HEK293 (cell line): ENCODE results near the gene TGM6.
A peak's percentile ranks its signal among the peaks of the same experiment; 100 is the strongest.

Experiments
- HIC1 ChIP-seq: fragments of 450-650 bp; formaldehyde crosslinking; IDR thresholded peaks from 2 replicates; pipeline ENCODE4 v1.5.1; 2016; ENCODE audit warnings: missing biosample characterization, missing genetic modification characterization
- MYNN ChIP-seq: fragments of 450-650 bp; formaldehyde crosslinking; IDR thresholded peaks from 2 replicates; pipeline ENCODE4 v1.5.1; 2016; ENCODE audit warnings: missing biosample characterization, missing genetic modification characterization, borderline replicate concordance
- PATZ1 ChIP-seq: fragments of 450-650 bp; formaldehyde crosslinking; IDR thresholded peaks from 2 replicates; pipeline ENCODE4 v1.5.1; 2016; ENCODE audit warnings: missing biosample characterization, missing genetic modification characterization
- REPIN1 ChIP-seq: fragments of 450-650 bp; formaldehyde crosslinking; IDR thresholded peaks from 2 replicates; pipeline ENCODE4 v1.5.1; 2017; ENCODE audit warnings: missing biosample characterization, missing genetic modification characterization, low read depth
- SETDB1 ChIP-seq: IDR thresholded peaks from one replicate; pipeline ENCODE4 v1.6.1; 2017; ENCODE audit warnings: mild to moderate bottlenecking, low read length, moderate library complexity, mixed read lengths; ENCODE audit not compliant: insufficient read length
- ZBTB11 ChIP-seq: fragments of 450-650 bp; formaldehyde crosslinking; conservative IDR thresholded peaks from 2 replicates; pipeline ENCODE4 v1.5.1; 2016; ENCODE audit warnings: low read depth, missing biosample characterization, missing genetic modification characterization
- ZBTB44 ChIP-seq: fragments of 450-650 bp; IDR thresholded peaks from 2 replicates; pipeline ENCODE4 v1.5.1; 2018; ENCODE audit warnings: missing biosample characterization, mild to moderate bottlenecking, missing genetic modification characterization
- ZBTB7A ChIP-seq: fragments of 450-650 bp; formaldehyde crosslinking; IDR thresholded peaks from 2 replicates; pipeline ENCODE4 v1.5.1; 2016; ENCODE audit warnings: low read depth, missing biosample characterization, missing genetic modification characterization
- ZNF140 ChIP-seq: fragments of 450-650 bp; formaldehyde crosslinking; IDR thresholded peaks from 2 replicates; pipeline ENCODE4 v1.5.1; 2016; ENCODE audit warnings: missing biosample characterization, missing genetic modification characterization
- ZNF155 ChIP-seq: fragments of 450-650 bp; formaldehyde crosslinking; IDR thresholded peaks from 2 replicates; pipeline ENCODE4 v1.5.1; 2016; ENCODE audit warnings: missing biosample characterization, missing genetic modification characterization
- ZNF157 ChIP-seq: fragments of 450-650 bp; formaldehyde crosslinking; IDR thresholded peaks from 2 replicates; pipeline ENCODE4 v1.5.1; 2016; ENCODE audit warnings: missing biosample characterization, missing genetic modification characterization
- ZNF16 ChIP-seq: fragments of 450-650 bp; formaldehyde crosslinking; IDR thresholded peaks from 2 replicates; pipeline ENCODE4 v1.5.1; 2016; ENCODE audit warnings: low read depth, missing biosample characterization, missing genetic modification characterization
- ZNF2 ChIP-seq: fragments of 450-650 bp; formaldehyde crosslinking; IDR thresholded peaks from 2 replicates; pipeline ENCODE4 v1.5.1; 2016; ENCODE audit warnings: missing biosample characterization, missing genetic modification characterization
- ZNF214 ChIP-seq: fragments of 450-650 bp; formaldehyde crosslinking; IDR thresholded peaks from 2 replicates; pipeline ENCODE4 v1.5.1; 2017; ENCODE audit warnings: missing biosample characterization, mild to moderate bottlenecking, missing genetic modification characterization, borderline replicate concordance
- ZNF280C ChIP-seq: fragments of 450-650 bp; formaldehyde crosslinking; IDR thresholded peaks from 2 replicates; pipeline ENCODE4 v1.5.1; 2016; ENCODE audit warnings: missing biosample characterization, missing genetic modification characterization
- ZNF302 ChIP-seq: fragments of 450-650 bp; formaldehyde crosslinking; IDR thresholded peaks from 2 replicates; pipeline ENCODE4 v1.5.1; 2016; ENCODE audit warnings: missing biosample characterization, missing genetic modification characterization, low read depth
- ZNF433 ChIP-seq: fragments of 450-650 bp; formaldehyde crosslinking; IDR thresholded peaks from 2 replicates; pipeline ENCODE4 v1.5.1; 2016; ENCODE audit warnings: missing biosample characterization, missing genetic modification characterization, low read depth
- ZNF510 ChIP-seq: fragments of 450-650 bp; formaldehyde crosslinking; IDR thresholded peaks from 2 replicates; pipeline ENCODE4 v1.5.1; 2018; ENCODE audit warnings: mild to moderate bottlenecking, missing genetic modification characterization, missing biosample characterization; ENCODE audit not compliant: insufficient replicate concordance
- ZNF513 ChIP-seq: fragments of 450-650 bp; IDR thresholded peaks from 2 replicates; pipeline ENCODE4 v1.5.1; 2018; ENCODE audit warnings: missing biosample characterization, missing genetic modification characterization
- ZNF596 ChIP-seq: fragments of 450-650 bp; IDR thresholded peaks from 2 replicates; pipeline ENCODE4 v1.5.0; 2018; ENCODE audit warnings: missing biosample characterization, mild to moderate bottlenecking, missing genetic modification characterization, moderate library complexity
- ZNF624 ChIP-seq: fragments of 450-650 bp; formaldehyde crosslinking; IDR thresholded peaks from 2 replicates; pipeline ENCODE4 v1.5.1; 2017; ENCODE audit warnings: missing biosample characterization, missing genetic modification characterization
- ZNF645 ChIP-seq: fragments of 450-650 bp; formaldehyde crosslinking; IDR thresholded peaks from 2 replicates; pipeline ENCODE4; 2016; ENCODE audit warnings: missing biosample characterization, missing genetic modification characterization
- ZNF658 ChIP-seq: fragments of 450-650 bp; formaldehyde crosslinking; IDR thresholded peaks from 2 replicates; pipeline ENCODE4; 2016; ENCODE audit warnings: missing biosample characterization, missing genetic modification characterization
- ZNF791 ChIP-seq: fragments of 450-650 bp; formaldehyde crosslinking; IDR thresholded peaks from 2 replicates; pipeline ENCODE4 v1.5.1; 2016; ENCODE audit warnings: missing biosample characterization, missing genetic modification characterization

The TGM6 gene

GRCh38 chr20:2470423-2471193 lies 89.9 kb downstream of the TGM6 start, which contains the start of gene SNRPB (continued):
- TF ChIP-seq ZNF645 (tag by site-specific recombination) = no peak; the same call in 1 of the 2 replicates
- peak; percentile 51; the same call in 1 of the 2 replicates for TF ChIP-seq ZNF302 (tag by site-specific recombination)
- TF ChIP-seq ZBTB11 (tag by site-specific recombination) = peak; percentile 99
- no peak for TF ChIP-seq SETDB1
- peak; percentile 14; the same call in 1 of the 2 replicates for TF ChIP-seq PATZ1 (tag by site-specific recombination)
- no peak for TF ChIP-seq ZNF214 (tag by site-specific recombination)
- TF ChIP-seq ZBTB7A (tag by site-specific recombination) = peak; percentile 56; the same call in 1 of the 2 replicates
- TF ChIP-seq ZNF280C = no peak
- TF ChIP-seq REPIN1 = peak; percentile 82; the same call in 1 of the 2 replicates
- TF ChIP-seq ZNF624 = no peak
- peak; percentile 53; the same call in 1 of the 2 replicates for TF ChIP-seq HIC1 (tag by site-specific recombination)
- TF ChIP-seq ZNF791 (tag by site-specific recombination) = no peak
- no peak for TF ChIP-seq ZNF157 (tag by site-specific recombination)
- TF ChIP-seq ZBTB44 (tag by site-specific recombination) = peak; percentile 63; the same call in 1 of the 2 replicates
- TF ChIP-seq ZNF596 (tag by site-specific recombination) = no peak
- no peak for TF ChIP-seq ZNF658 (tag by site-specific recombination)
- TF ChIP-seq ZNF2 (tag by site-specific recombination) = peak; percentile 95
- TF ChIP-seq ZNF16 (tag by site-specific recombination) = peak; percentile 47; the same call in 1 of the 2 replicates
- TF ChIP-seq ZNF513 (tag by site-specific recombination) = no peak; the same call in 1 of the 2 replicates
- no peak for TF ChIP-seq ZNF155 (tag by site-specific recombination)
- TF ChIP-seq ZNF140 = no peak
- no peak for TF ChIP-seq MYNN (tag by site-specific recombination)
- 0 out of 2 replicates have a peak, but pooled peaks have one; percentile 10 for TF ChIP-seq ZNF433 (tag by site-specific recombination)
- no peak for TF ChIP-seq ZNF510 (tag by site-specific recombination)
